ENCODE results near the gene TNFRSF14. TPM values are rescaled to one million over a fixed set of nuclear protein-coding genes. Genes with fewer than 3 reads are reported as not detected.
A peak's percentile ranks its signal among the peaks of the same experiment; 100 is the strongest.

Gene TNFRSF14
- total RNA-seq, 2 donors from 2014 or later = 93.2 to 118 TPM

DNA sequence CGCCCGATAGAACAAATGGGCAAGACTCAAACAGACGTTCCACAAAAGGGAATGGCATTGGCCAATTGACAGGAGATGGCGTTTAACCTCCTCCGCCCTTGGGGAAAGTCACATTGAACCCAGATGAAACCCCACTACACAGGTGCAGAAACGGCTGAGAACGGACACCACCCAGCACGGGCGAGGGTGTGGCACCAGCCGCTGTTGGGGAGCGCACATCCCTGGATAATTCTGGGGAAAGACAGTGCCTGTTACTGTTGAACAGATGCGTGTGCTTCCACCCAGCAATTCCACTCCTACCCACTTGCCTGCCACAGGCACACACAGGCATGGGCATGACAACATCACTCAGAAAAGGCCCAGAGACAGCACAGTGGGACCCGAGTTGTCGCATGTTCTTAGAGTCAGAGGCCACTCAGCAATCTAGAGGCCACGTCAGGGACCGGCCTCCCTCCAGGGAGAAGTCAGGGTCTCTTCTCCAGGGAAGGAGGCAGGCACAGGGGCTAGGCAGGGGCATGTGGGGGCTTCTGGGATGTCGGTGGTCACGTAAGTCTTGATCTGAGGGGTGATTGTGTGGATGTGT lies 45.6 kb downstream of the TNFRSF14 start:
- no peaks in the 10 kb centered on the region for H3K36me3 Mint-ChIP-seq
- no peaks in the 10 kb centered on the region for H3K9me3 Mint-ChIP-seq
- ATAC-seq (no peak), DNase-seq (ENCODE audit: low spot score) (peak; percentile 35)
- peaks cover 0 to 6% of the 10 kb centered on the region in 2 donors for H3K4me1 Mint-ChIP-seq (ENCODE audit: low read depth in 2 of 2)
- H3K27me3 Mint-ChIP-seq = peaks cover 0 to 7% of the 10 kb centered on the region in 2 donors
- H3K27ac Mint-ChIP-seq = no peak overlapping the region
- H3K4me3 Mint-ChIP-seq = no peak overlapping the region

- Mint-ChIP-seq H3K9me3 (no peaks in the 10 kb centered on the region), H3K27me3 (peaks cover 0 to 7% of the 10 kb centered on the region in 2 donors), H3K4me3 (no peak overlapping the region), H3K4me1 (ENCODE audit: low read depth in 2 of 2) (peaks cover 0 to 5% of the 10 kb centered on the region in 2 donors), H3K27ac (no peak overlapping the region), H3K36me3 (no peaks in the 10 kb centered on the region)
- ATAC-seq = no peak
- DNase-seq (ENCODE audit: low spot score) = peak; percentile 54
Observed at GRCh38 chr1:2602311-2602835, 46.2 kb downstream of the TNFRSF14 start.

GRCh38 chr1:2602866-2603520 lies 46.8 kb downstream of the TNFRSF14 start:
- peak in 1 of 2 donors; percentile 11 for ATAC-seq
- DNase-seq (ENCODE audit: low spot score) = peak; percentile 54
- peaks cover 0 to under 1% of the 10 kb centered on the region in 2 donors for H3K4me1 Mint-ChIP-seq (ENCODE audit: low read depth in 2 of 2)
- H3K4me3 Mint-ChIP-seq = no peak overlapping the region
- no peaks in the 10 kb centered on the region for H3K36me3 Mint-ChIP-seq
- H3K27me3 Mint-ChIP-seq = peaks cover 0 to 7% of the 10 kb centered on the region in 2 donors
- H3K27ac Mint-ChIP-seq = no peak overlapping the region
- no peaks in the 10 kb centered on the region for H3K9me3 Mint-ChIP-seq

DNA sequence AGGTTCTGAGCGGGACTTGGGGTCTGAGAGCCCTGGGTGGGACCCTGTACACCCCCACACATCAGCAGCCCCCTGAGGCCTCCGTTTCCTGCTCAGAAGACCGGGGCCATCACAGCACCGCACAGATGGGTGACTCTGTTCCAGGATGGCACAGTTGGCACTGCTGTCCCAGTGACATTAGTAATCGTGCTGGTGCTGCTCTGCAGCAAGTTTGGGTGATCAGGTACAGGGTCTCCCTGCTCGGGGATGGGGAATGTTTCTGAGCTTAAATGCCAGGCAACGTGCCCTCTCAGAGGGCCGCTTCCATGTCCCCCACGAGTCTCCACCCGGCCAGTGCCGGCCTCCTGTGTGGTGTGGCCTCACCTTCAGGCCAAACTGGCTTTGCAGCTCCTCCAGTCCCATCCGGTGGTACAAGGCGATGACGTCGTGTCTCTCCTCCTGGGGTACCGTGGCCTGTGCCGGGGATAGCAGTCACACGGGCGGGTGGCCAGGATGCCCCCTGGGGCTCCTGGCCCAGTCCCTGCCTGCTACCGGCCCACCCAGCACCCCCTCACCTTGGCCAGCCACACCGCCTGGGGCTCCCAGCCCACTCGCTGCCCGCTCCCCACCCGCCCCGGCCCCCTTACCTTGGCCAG lies 47.5 kb downstream of the TNFRSF14 start:
- DNase-seq (ENCODE audit: low spot score) = peak; percentile 61
- Mint-ChIP-seq H3K4me1 (ENCODE audit: low read depth in 2 of 2) (no peaks in the 10 kb centered on the region), H3K27me3 (peaks cover 0 to 7% of the 10 kb centered on the region in 2 donors), H3K36me3 (no peaks in the 10 kb centered on the region), H3K27ac (no peak overlapping the region), H3K9me3 (no peaks in the 10 kb centered on the region), H3K4me3 (no peak overlapping the region)
- no peak for ATAC-seq

- peaks cover 0 to 7% of the 10 kb centered on the region in 2 donors for H3K27me3 Mint-ChIP-seq
- no peaks in the 10 kb centered on the region for H3K9me3 Mint-ChIP-seq
- no peak overlapping the region for H3K4me3 Mint-ChIP-seq
- DNase-seq (ENCODE audit: low spot score) (peak; percentile 58), ATAC-seq (no peak)
- no peaks in the 10 kb centered on the region for H3K36me3 Mint-ChIP-seq
- H3K4me1 Mint-ChIP-seq (ENCODE audit: low read depth in 2 of 2) = no peaks in the 10 kb centered on the region
- H3K27ac Mint-ChIP-seq = no peak overlapping the region
Observed at GRCh38 chr1:2604156-2604843, 48.1 kb downstream of the TNFRSF14 start.

DNA sequence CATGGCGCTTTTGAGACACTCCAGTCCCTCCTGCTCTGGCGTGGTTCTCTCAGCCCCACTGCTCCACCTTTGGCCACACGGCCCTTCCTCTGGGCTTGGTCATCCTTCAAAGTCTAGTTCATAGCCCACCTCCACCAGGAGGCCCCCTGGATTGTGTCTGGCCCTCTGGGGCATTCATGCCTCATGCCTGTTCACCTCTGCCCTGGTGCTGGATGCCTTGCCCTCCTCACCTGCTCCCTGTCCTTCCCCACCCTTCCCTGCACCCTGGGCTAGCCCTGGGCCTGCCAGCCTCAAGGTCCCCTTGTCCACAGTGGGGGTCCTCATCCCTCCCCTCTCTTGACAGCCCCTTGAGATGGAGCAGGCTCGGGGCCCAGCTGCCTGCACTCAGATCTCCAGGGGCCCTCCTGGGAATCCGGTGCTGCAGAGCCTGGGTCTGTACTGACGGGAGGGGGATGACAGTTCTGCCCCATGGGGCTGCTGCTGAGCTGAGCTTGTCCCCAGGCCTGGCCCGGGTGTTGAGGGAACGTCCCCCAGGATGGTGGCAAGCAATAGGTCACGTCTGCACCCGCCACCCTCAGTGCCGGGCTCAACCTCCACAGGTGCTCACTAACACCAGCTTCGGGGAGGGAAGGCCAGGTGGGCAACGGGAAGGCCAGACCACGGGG lies 48.8 kb downstream of the TNFRSF14 start:
- Mint-ChIP-seq H3K9me3 (no peaks in the 10 kb centered on the region), H3K27ac (no peak overlapping the region), H3K36me3 (no peaks in the 10 kb centered on the region), H3K27me3 (peaks cover 0 to 7% of the 10 kb centered on the region in 2 donors), H3K4me3 (no peak overlapping the region), H3K4me1 (ENCODE audit: low read depth in 2 of 2) (no peaks in the 10 kb centered on the region)
- DNase-seq (ENCODE audit: low spot score) = peak; percentile 29
- ATAC-seq = no peak

DNA sequence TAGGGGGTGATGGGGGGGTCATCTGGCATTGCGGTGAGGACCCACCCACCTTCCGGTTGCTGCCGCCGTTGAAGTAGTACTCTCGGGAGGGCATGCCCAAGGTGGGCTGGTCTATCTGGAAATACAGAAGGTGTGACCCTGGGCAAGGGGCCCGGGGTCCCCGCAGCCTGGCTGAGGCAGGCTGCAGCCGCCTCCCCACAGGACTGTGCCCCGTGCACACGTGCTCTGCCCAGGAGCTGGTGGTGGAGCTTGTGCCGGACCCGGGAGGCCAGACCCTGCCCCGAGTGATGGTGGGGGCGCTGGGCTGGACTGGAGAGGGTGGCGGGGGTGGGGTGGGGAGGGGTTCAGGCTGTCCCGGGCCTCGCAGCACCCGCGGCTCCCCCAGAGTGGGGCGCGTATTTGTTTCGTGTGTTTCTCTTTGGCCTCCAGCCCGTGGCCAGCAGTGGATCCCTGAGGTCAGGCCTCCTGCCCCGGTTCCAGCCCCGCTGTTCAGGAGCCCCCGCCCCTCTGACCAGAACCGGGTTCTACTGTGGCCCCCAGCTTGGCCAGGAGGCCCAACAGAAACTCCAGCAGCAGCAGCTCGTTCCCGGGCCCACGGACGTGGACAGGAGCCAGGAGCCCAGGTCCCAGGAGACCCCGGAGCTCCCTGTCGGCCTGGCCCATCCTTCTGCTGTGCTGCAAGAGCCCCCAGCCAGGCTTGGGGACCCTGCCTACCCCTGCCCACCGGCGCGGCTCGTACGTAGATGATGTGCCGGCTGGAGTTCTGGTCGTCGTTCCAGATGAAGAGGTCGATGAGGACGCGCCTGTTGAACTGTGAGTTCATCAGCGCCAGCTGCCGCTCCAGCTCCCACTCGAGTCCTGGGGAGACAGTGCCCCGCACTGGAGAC lies 49.6 kb downstream of the TNFRSF14 start:
- Mint-ChIP-seq H3K36me3 (no peaks in the 10 kb centered on the region), H3K27me3 (peaks cover 0 to 7% of the 10 kb centered on the region in 2 donors), H3K27ac (no peak overlapping the region), H3K4me3 (no peak overlapping the region), H3K9me3 (no peaks in the 10 kb centered on the region), H3K4me1 (ENCODE audit: low read depth in 2 of 2) (no peaks in the 10 kb centered on the region)
- ATAC-seq = no peak
- peak; percentile 42 for DNase-seq (ENCODE audit: low spot score)

DNA sequence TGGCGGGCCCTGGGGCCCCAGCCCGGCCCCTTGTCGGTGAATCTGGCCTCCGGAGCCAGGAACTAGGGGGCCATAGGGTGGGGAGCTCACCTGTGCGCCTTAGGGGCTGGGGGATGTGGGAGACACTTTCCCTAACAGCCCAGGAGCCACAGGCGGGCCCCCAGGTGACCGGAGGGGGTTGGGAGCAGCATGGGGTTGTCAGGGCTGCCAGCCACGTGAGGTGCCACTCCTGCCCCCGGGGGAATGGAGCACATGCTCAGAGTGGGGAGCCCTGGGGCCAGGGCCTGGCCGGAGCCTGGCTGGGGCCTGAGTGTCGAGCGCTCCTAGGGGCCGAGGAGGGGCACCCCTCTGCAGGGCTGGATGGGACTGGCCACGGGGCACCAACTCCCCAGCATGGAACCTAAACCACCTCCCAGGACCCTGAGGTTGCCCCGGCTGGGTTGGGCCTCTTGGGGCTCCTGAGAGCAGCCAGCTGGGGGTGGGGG lies 50.3 kb downstream of the TNFRSF14 start:
- no peaks in the 10 kb centered on the region for H3K4me1 Mint-ChIP-seq (ENCODE audit: low read depth in 2 of 2)
- no peak overlapping the region for H3K27ac Mint-ChIP-seq
- ATAC-seq (no peak), DNase-seq (ENCODE audit: low spot score) (no peak)
- H3K4me3 Mint-ChIP-seq = no peak overlapping the region
- H3K9me3 Mint-ChIP-seq = no peaks in the 10 kb centered on the region
- no peaks in the 10 kb centered on the region for H3K36me3 Mint-ChIP-seq
- peaks cover 0 to 7% of the 10 kb centered on the region in 2 donors for H3K27me3 Mint-ChIP-seq

- Mint-ChIP-seq H3K27me3 (peaks cover 0 to 7% of the 10 kb centered on the region in 2 donors), H3K4me3 (no peak overlapping the region), H3K9me3 (no peaks in the 10 kb centered on the region), H3K4me1 (ENCODE audit: low read depth in 2 of 2) (no peaks in the 10 kb centered on the region), H3K27ac (no peak overlapping the region), H3K36me3 (no peaks in the 10 kb centered on the region)
- ATAC-seq (no peak), DNase-seq (ENCODE audit: low spot score) (no peak)
Observed at GRCh38 chr1:2606881-2607621, 50.9 kb downstream of the TNFRSF14 start.

DNA sequence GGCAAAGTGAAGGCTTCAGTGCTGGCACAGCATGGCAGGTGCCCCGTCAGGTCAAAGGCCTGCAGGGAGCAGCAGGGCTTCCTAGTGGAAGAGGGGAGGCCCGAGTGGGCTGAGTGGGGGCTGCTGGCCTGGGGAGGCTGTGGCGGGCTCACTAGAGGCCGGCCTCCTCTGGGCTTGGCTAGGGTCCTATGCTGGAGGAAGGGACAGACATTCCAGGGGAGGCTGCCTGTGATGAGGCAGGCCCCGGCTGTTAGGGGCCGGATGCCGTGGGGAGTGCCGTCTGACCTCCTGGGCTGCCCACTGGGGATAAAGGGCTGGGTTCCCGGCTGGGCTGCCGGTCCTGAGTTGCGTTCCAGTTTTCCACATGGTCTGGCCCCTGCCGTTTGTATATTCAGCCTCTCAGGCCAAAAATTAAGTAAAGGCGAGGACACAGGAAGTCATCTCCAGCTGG lies 51.5 kb downstream of the TNFRSF14 start:
- no peaks in the 10 kb centered on the region for H3K9me3 Mint-ChIP-seq
- no peak overlapping the region for H3K27ac Mint-ChIP-seq
- no peaks in the 10 kb centered on the region for H3K4me1 Mint-ChIP-seq (ENCODE audit: low read depth in 2 of 2)
- H3K27me3 Mint-ChIP-seq = peaks cover 0 to under 1% of the 10 kb centered on the region in 2 donors
- ATAC-seq (no peak), DNase-seq (ENCODE audit: low spot score) (no peak)
- H3K36me3 Mint-ChIP-seq = no peaks in the 10 kb centered on the region
- no peak overlapping the region for H3K4me3 Mint-ChIP-seq

DNA sequence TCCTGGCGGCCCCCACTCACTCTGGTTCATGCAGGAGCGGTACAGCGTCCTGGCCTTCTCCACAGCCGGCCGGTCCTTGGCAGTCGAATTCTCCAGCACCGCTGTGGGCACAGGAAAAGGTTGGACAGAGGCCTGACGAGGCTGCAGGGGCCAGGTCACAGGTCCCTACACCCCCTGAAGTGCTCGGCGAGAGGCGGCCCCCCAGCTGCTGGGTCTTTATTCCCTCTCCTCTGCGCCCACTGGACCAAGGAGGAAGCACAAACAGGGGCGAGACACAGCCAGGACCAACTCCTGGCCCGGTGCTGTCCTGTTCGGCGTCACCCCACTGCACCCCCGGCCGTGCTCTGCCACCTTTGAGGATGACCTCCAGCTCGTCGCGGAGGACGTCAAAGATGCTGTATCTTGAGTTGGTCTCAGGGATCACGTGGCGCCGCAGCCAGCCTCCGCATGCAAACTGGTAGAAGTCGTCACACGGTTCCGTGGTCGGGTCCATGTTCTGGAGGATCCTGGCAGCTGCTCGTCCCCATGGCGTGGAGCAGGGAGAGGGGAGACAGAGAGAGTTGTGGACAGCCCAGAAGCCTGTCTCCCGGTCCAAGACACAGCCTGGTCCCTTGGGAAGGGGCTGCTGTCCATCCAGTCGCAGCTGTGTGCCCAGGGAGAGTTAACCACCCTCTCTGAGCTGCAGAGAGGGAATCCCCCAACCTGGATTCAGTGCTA lies 53.3 kb downstream of the TNFRSF14 start:
- Mint-ChIP-seq H3K27me3 (no peaks in the 10 kb centered on the region), H3K9me3 (no peaks in the 10 kb centered on the region), H3K36me3 (peaks cover 4% of the 10 kb centered on the region), H3K4me1 (ENCODE audit: low read depth in 2 of 2) (no peaks in the 10 kb centered on the region), H3K27ac (no peak overlapping the region), H3K4me3 (no peak overlapping the region)
- DNase-seq (ENCODE audit: low spot score) = no peak
- no peak for ATAC-seq
